MM.1S (cell line): ENCODE measurements around the gene ZNF768.

Experiments used
- EZH2 ChIP-seq: fragments of 300-600 bp; sonication (generic); optimal IDR thresholded peaks from 2 replicates; pipeline ENCODE3; 2017; ENCODE audit warnings: low read depth, mild to moderate bottlenecking, antibody characterized with exemption, low read length, mixed read lengths
- TF ChIP-seq, protein P1 (sequence below): fragments of 300-600 bp; sonication (generic); IDR thresholded peaks from 2 replicates; pipeline ENCODE4 v1.5.1; 2016; ENCODE audit warnings: antibody characterized with exemption, low read length, mixed read lengths

GRCh38 chr16:30541502-30542329 is 15.3 kb upstream of the ZNF768 start:
- TF ChIP-seq EZH2 = no peak
- TF ChIP-seq, protein P1, sequence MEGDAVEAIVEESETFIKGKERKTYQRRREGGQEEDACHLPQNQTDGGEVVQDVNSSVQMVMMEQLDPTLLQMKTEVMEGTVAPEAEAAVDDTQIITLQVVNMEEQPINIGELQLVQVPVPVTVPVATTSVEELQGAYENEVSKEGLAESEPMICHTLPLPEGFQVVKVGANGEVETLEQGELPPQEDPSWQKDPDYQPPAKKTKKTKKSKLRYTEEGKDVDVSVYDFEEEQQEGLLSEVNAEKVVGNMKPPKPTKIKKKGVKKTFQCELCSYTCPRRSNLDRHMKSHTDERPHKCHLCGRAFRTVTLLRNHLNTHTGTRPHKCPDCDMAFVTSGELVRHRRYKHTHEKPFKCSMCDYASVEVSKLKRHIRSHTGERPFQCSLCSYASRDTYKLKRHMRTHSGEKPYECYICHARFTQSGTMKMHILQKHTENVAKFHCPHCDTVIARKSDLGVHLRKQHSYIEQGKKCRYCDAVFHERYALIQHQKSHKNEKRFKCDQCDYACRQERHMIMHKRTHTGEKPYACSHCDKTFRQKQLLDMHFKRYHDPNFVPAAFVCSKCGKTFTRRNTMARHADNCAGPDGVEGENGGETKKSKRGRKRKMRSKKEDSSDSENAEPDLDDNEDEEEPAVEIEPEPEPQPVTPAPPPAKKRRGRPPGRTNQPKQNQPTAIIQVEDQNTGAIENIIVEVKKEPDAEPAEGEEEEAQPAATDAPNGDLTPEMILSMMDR = no peak
